Lower leg skin (tissue), 4 donors: ENCODE measurements around the gene RXRG. TPM values are rescaled to one million over a fixed set of nuclear protein-coding genes. Genes with fewer than 3 reads are reported as not detected.

ENCODE experiments used
- DNase-seq, 2 donors: peaks; one replicate each; pipeline ENCODE4 v3.0.0-alpha.2; 2019; ENCODE audit warnings: low spot score in 2 of 2
- H3K4me3 ChIP-seq: fragments of 200-600 bp; sonication (generic); 2 replicates; pipeline ENCODE4 v1.5.1; 2017; ENCODE audit warnings: mild to moderate bottlenecking, low read depth; ENCODE audit not compliant: poor library complexity, severe bottlenecking
- POLR2A ChIP-seq, 2 donors: fragments of 450-650 bp; IDR thresholded peaks; one replicate each; pipeline ENCODE4 v1.6.1; 2016 to 2017; ENCODE audit warnings: antibody characterized with exemption in 2 of 2, mild to moderate bottlenecking in 1 of 2, moderate library complexity in 1 of 2
- WGBS, 2 donors: methylation state at CpG; one replicate each; pipeline ENCODE4 v1.1.5; 2018; 5-methylcytosine and 5-hydroxymethylcytosine counted together
- intact Hi-C: fragments of 100-400 bp; cut with DNase I; formaldehyde crosslinking; loops from one replicate; pipeline ENCODE4 v1.15.0; 2023; ENCODE audit warnings: low total_unique reads
- total RNA-seq, 4 donors: library from RNA; depleted of rRNA; stranded (reverse); fragments of >200 nt; gene quantifications; one replicate each; pipeline ENCODE4 v1.1.0, GENCODE V29; 2016
- TF ChIP-seq, protein P1 (sequence below), 3 donors: fragments of 450-650 bp; IDR thresholded peaks; one replicate each; pipeline ENCODE4 v1.5.1; 2016; ENCODE audit warnings: antibody characterized with exemption in 3 of 3, mild to moderate bottlenecking in 3 of 3, moderate library complexity in 2 of 3

Gene RXRG
- total RNA-seq, 4 donors from 2014 or later: 0.66 to 2.3 TPM; not detected in 2

DNA sequence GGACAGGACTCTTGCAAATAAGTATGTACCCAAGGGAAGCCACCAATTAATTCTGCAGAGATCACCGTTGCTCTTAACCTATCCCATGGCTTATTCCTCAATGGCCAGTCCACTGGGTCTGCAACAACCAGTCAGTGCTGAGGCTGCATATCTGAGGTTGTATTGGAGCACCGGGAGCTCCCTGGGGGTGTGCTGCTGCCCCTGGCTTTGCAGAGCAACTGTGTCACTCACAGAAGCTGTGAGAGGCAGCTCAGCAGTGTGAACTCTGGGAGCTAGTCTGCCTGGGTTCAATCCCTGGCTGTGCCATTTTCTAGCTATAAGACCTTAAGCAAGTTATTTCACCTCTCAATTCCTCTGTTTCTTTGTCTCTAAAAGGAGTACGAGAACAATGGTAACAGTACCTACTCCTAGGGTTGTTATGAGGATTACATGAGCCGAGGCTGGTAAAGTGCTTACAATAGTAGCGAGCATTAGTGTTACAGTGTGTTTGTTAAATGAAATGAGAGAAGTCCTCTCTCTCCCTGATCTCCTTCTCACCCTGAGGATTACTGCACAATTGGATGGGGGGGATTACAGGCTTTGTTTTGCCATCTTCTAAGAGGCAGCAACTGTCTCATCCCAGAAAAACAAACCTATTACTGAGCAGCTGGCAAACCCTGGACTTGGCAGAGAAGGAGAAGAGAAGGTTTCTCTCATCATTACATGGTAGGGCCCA lies 3.6 kb downstream of the RXRG start:
- intact Hi-C loops: no loop called here
- WGBS, 2 donors: 71 to 72% methylated on average over 5 of the region's 5 CpGs
- H3K4me3 ChIP-seq: no peak overlapping the region
- TF ChIP-seq POLR2A (IDR thresholded peaks at IDR 0.05): no peak
- TF ChIP-seq, protein P1, sequence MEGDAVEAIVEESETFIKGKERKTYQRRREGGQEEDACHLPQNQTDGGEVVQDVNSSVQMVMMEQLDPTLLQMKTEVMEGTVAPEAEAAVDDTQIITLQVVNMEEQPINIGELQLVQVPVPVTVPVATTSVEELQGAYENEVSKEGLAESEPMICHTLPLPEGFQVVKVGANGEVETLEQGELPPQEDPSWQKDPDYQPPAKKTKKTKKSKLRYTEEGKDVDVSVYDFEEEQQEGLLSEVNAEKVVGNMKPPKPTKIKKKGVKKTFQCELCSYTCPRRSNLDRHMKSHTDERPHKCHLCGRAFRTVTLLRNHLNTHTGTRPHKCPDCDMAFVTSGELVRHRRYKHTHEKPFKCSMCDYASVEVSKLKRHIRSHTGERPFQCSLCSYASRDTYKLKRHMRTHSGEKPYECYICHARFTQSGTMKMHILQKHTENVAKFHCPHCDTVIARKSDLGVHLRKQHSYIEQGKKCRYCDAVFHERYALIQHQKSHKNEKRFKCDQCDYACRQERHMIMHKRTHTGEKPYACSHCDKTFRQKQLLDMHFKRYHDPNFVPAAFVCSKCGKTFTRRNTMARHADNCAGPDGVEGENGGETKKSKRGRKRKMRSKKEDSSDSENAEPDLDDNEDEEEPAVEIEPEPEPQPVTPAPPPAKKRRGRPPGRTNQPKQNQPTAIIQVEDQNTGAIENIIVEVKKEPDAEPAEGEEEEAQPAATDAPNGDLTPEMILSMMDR (IDR thresholded peaks at IDR 0.05): no peak
- DNase-seq: no peak

DNA sequence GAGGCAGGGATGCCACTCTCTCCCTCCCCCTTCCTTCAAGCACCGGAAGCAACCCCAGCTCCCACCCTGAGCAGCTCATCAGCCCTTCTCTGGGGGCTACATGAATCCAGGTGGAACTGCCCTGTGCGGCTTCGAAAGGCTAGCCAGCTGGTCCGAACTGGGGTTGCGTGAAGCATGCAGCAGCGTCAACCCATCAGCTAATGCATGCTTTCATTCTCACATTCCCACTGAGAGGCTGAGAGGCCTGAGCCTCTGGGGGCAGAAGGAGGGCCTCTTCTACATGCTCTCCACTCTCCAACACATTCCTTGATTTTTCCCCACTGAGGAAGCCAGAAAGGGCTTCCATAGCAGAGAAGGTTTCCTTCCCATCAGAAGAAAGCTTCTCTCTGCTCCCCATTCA lies 5.6 kb downstream of the RXRG start:
- DNase-seq: no peak
- intact Hi-C loops: no loop called here
- H3K4me3 ChIP-seq: no peak overlapping the region
- WGBS, 2 donors: 70 to 78% methylated on average over 6 of the region's 6 CpGs
- TF ChIP-seq, protein P1 (IDR thresholded peaks at IDR 0.05): no peak
- TF ChIP-seq POLR2A (IDR thresholded peaks at IDR 0.05): no peak

DNA sequence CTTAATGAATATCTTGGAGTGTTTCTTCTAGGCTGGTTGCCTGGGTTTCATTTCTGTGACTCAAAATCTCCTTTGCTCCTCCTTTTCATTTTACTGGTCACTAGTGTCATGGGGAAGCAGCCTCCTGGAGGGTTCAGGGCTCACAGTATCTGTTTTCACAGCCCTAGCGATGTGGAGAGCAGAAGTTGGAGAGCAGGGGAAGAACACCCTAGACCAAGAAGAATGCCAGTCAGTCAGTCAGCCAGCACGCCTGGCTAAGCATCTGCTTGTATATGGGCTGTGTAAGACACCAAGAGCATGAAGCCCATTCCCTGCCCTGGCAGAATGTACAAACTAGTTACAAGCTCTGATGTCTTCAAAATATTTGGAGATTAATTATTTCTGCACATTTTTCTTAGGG lies 7.9 kb downstream of the RXRG start:
- no peak for DNase-seq
- no peak overlapping the region for H3K4me3 ChIP-seq
- intact Hi-C loops: no loop called here
- TF ChIP-seq POLR2A (IDR thresholded peaks at IDR 0.05): no peak
- TF ChIP-seq, protein P1 (IDR thresholded peaks at IDR 0.05): no peak
- WGBS, 2 donors: 68 to 85% methylated on average over 2 of the region's 2 CpGs

DNA sequence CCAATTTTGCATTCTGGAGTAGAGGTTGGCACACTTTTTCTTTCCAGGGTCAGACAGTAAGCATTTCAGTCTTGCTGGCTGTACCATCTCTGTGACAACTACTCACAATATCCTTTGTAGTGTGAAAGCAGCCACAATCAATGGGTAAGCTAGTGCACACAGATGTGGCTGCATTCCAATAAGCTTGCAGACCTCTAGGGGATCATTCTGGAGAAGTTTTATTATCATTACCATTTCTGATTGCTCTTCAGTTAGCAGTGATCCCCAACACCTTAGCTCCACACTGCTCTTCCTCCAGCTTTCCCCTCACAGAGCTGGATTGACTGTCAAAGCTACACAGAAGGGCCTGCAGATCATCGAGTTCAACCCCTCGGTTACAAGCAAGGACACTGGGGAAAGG lies 9.1 kb downstream of the RXRG start:
- intact Hi-C loops: no loop called here
- TF ChIP-seq POLR2A (IDR thresholded peaks at IDR 0.05): no peak
- TF ChIP-seq, protein P1 (IDR thresholded peaks at IDR 0.05): no peak
- H3K4me3 ChIP-seq: no peak overlapping the region
- WGBS, 2 donors: 85 to 93% methylated on average over 2 of the region's 2 CpGs
- DNase-seq: no peak

DNA sequence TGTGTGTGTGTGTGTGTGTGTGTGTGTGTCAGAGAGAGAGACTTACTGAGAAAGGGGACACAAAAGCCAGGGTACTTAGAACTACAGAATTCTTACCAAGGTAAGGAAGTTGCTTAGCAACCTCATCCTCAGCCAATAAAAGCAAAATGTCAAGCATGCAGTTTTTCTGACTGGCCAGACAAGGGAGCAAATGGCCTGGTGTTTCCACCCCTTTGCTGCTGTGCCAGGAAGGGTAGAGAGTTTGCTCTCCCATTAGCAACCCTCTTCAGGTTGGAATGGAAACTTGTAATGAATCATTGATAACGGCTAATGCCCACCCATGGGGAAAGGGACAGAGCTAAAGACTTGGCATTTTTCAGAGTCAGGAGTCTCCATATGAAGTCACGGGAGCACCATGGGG lies 10.6 kb downstream of the RXRG start:
- no peak for TF ChIP-seq POLR2A (IDR thresholded peaks at IDR 0.05)
- TF ChIP-seq, protein P1 (IDR thresholded peaks at IDR 0.05): no peak
- intact Hi-C loops: no loop called here
- WGBS, 2 donors: 43 to 73% methylated on average over 2 of the region's 2 CpGs
- no peak for DNase-seq
- H3K4me3 ChIP-seq: no peak overlapping the region

DNA sequence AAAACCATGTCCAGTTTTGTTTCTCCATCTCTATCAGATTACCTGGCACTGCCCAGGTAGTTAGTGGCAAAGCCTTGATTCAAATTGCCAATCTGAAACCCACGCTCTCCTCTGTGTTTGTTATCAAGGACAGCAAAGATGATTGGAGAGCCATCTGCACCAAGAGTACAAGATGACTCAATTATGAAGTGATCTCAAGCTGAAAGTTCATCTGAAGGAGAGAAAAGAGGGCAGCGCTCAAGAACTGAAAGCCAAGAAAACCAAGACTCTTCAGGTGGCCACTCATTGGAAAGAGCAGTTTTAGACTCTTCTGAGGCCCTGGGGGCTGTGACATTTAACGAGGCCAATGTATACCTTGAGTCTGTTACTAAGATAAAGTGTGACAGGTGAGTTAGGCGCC lies 13.8 kb downstream of the RXRG start:
- DNase-seq: no peak
- WGBS, 2 donors: 87% methylated on average over 4 of the region's 4 CpGs
- intact Hi-C loops: no loop called here
- H3K4me3 ChIP-seq: no peak overlapping the region
- no peak for TF ChIP-seq POLR2A (IDR thresholded peaks at IDR 0.05)
- TF ChIP-seq, protein P1 (IDR thresholded peaks at IDR 0.05): no peak
